Measurements from ENCODE around the gene SKAP2. TPM values are rescaled to one million over a fixed set of nuclear protein-coding genes. Genes with fewer than 3 reads are reported as not detected.

Gene SKAP2
- total RNA-seq, 1 experiment from 2014 or later, result 30.7 TPM

- H3K79me2 ChIP-seq (ENCODE audit: insufficient read depth, low read length), result no peaks in the 10 kb centered on the region
- no TSS peak for BruUV-seq (replicated peaks)
- H2AFZ ChIP-seq (ENCODE audit: low read depth, low read length, poor library complexity, severe bottlenecking), result no peak overlapping the region
- no peak overlapping the region for H3K9ac ChIP-seq (ENCODE audit: low read length)
- no peak overlapping the region for H3K4me2 ChIP-seq (ENCODE audit: low read length)
- H3K36me3 ChIP-seq (ENCODE audit: control insufficient read depth in 1 of 2, insufficient read depth in 2 of 2, low read length in 2 of 2), result no peaks in the 10 kb centered on the region
- H3K9me2 ChIP-seq (ENCODE audit: insufficient read depth), result no peaks in the 10 kb centered on the region
- H3K4me3 ChIP-seq (replicated peaks in 1 of 2; ENCODE audit: low read depth in 1 of 2, low read length in 2 of 2), result no peak overlapping the region
- ChIA-PET RAD21 (ENCODE audit: low non-redundant PET in 1 of 2, low total read pairs in 2 of 2, uncharacterized antibody in 2 of 2, unreplicated experiment in 2 of 2) (no interaction called here), CTCF (no interaction called here), POLR2A (no interaction called here)
- no peak overlapping the region for H3K27ac ChIP-seq (ENCODE audit: low read depth, low read length)
- no peaks in the 10 kb centered on the region for H3K27me3 ChIP-seq (ENCODE audit: insufficient read depth, low read length)
- DNase-seq (ENCODE audit: low read depth, low spot score) (no peak), ATAC-seq (no peak)
- H3K4me1 ChIP-seq (ENCODE audit: control insufficient read depth in 1 of 2, insufficient read depth in 2 of 2, low read length in 2 of 2), result peaks cover 0 to 3% of the 10 kb centered on the region in 2 experiments; a peak in 1 of 4 replicates
- intact Hi-C loops (cut with micrococcal nuclease), result no loop called here
- no peaks in the 10 kb centered on the region for H3K9me3 ChIP-seq (ENCODE audit: control insufficient read depth in 1 of 2, insufficient read depth in 1 of 2, low read depth in 1 of 2, low read length in 2 of 2)
- no peaks in the 10 kb centered on the region for H4K20me1 ChIP-seq (ENCODE audit: insufficient read depth)
- no peak for TF ChIP-seq EZH2 (IDR thresholded peaks at IDR 0.05)
- TF ChIP-seq ZNF274 (IDR thresholded peaks at IDR 0.05; ENCODE audit: low read depth, low read length), result no peak
- no peak for TF ChIP-seq EGR1 (IDR thresholded peaks at IDR 0.05; ENCODE audit: low read depth)
- TF ChIP-seq CTCF (IDR thresholded peaks at IDR 0.05 in 2 of 3, conservative IDR thresholded peaks at IDR 0.05 in 1 of 3; ENCODE audit: borderline replicate concordance in 1 of 3, insufficient read depth in 1 of 3, low read depth in 2 of 3, low read length in 2 of 3), result no peak
- TF ChIP-seq YY1 (IDR thresholded peaks at IDR 0.05; ENCODE audit: extremely low read depth, insufficient replicate concordance, low read depth, low read length), result no peak
- TF ChIP-seq FOSL1 (IDR thresholded peaks at IDR 0.05; ENCODE audit: low read depth), result no peak
- no peak for TF ChIP-seq ELF1 (IDR thresholded peaks at IDR 0.05; ENCODE audit: borderline replicate concordance, low read depth)
- TF ChIP-seq SP1 (IDR thresholded peaks at IDR 0.05; ENCODE audit: low read depth), result no peak
- TF ChIP-seq MAX (IDR thresholded peaks at IDR 0.05), result no peak
- TF ChIP-seq ATF3 (IDR thresholded peaks at IDR 0.05), result no peak
- TF ChIP-seq EZH2phosphoT487 (IDR thresholded peaks at IDR 0.05; ENCODE audit: borderline replicate concordance), result no peak
- TF ChIP-seq ZFX (IDR thresholded peaks at IDR 0.05), result no peak
- TF ChIP-seq JUND (IDR thresholded peaks at IDR 0.05), result no peak
- TF ChIP-seq SRF (IDR thresholded peaks at IDR 0.05; ENCODE audit: low read depth), result no peak
- no peak for TF ChIP-seq REST (IDR thresholded peaks at IDR 0.05; ENCODE audit: low read depth)
- no peak for TF ChIP-seq RAD21 (IDR thresholded peaks at IDR 0.05; ENCODE audit: low read depth)
- TF ChIP-seq SIN3A (IDR thresholded peaks at IDR 0.05; ENCODE audit: low read depth), result no peak
- no peak for TF ChIP-seq TCF7L2 (IDR thresholded peaks at IDR 0.05; ENCODE audit: borderline replicate concordance, extremely low read depth, insufficient read depth, insufficient read length)
- TF ChIP-seq ZBTB33 (IDR thresholded peaks at IDR 0.05; ENCODE audit: extremely low read depth, insufficient replicate concordance, low read length), result no peak
- no peak for TF ChIP-seq CEBPB (IDR thresholded peaks at IDR 0.05; ENCODE audit: low read depth)
These were observed 227.6 kb downstream of the SKAP2 start for GRCh38 chr7:26636808-26637207.
